T-helper 1 cell treated with Interleukin-12 subunit alpha and Interleukin-12 subunit beta and Interleukin-4 antibody, amounts not matched to agents 30 μg/mL and 1 μg/mL, for 36 hours (primary cell): ENCODE data around the gene FAM228B.
"Not testable (repeated sequence)": the region's sequence is repeated elsewhere in the genome, so short reads cannot be mapped to it uniquely, and the experiment has no call there.

Experiments used
- H3K27ac Mint-ChIP-seq: one replicate; pipeline ENCODE4 v1.8.0; 2021; ENCODE audit warnings: mild to moderate bottlenecking, mixed read lengths
- H3K27me3 Mint-ChIP-seq: one replicate; pipeline ENCODE4 v1.8.0; 2021; ENCODE audit warnings: low read depth, mixed read lengths
- H3K36me3 Mint-ChIP-seq: one replicate; pipeline ENCODE4 v1.8.0; 2021; ENCODE audit warnings: low read depth, mixed read lengths
- H3K4me1 Mint-ChIP-seq: one replicate; pipeline ENCODE4 v1.8.0; 2021; ENCODE audit warnings: low read depth, mixed read lengths
- H3K4me3 Mint-ChIP-seq: one replicate; pipeline ENCODE4 v1.8.0; 2021; ENCODE audit warnings: mild to moderate bottlenecking, moderate library complexity, mixed read lengths
- H3K9me3 Mint-ChIP-seq: one replicate; pipeline ENCODE4 v1.8.0; 2021; ENCODE audit warnings: mixed read lengths

Gene FAM228B

GRCh38 chr2:24111407-24111901, 11.8 kb upstream of the FAM228B start:
- Mint-ChIP-seq H3K9me3 (peaks cover 23% of the 10 kb centered on the region), H3K27ac (no peak overlapping the region), H3K4me3 (no peak overlapping the region), H3K4me1 (no peaks in the 10 kb centered on the region), H3K36me3 (no peaks in the 10 kb centered on the region), H3K27me3 (peaks cover 4% of the 10 kb centered on the region)

- Mint-ChIP-seq H3K27me3 (no peaks in the 10 kb centered on the region), H3K9me3 (no peaks in the 10 kb centered on the region), H3K4me3 (no peak overlapping the region), H3K36me3 (no peaks in the 10 kb centered on the region), H3K27ac (no peak overlapping the region), H3K4me1 (no peaks in the 10 kb centered on the region)
Measured at GRCh38 chr2:24115057-24115456, 8.2 kb upstream of the FAM228B start.

- no peaks in the 10 kb centered on the region for H3K36me3 Mint-ChIP-seq
- no peak overlapping the region for H3K4me3 Mint-ChIP-seq
- H3K27me3 Mint-ChIP-seq, result no peaks in the 10 kb centered on the region
- peaks cover 5% of the 10 kb centered on the region for H3K4me1 Mint-ChIP-seq
- H3K27ac Mint-ChIP-seq, result no peak overlapping the region
- H3K9me3 Mint-ChIP-seq, result no peaks in the 10 kb centered on the region
Measured at GRCh38 chr2:24117902-24118301, 5.4 kb upstream of the FAM228B start.

GRCh38 chr2:24121066-24121465, 2.2 kb upstream of the FAM228B start:
- H3K4me3 Mint-ChIP-seq, result no peak overlapping the region
- H3K27me3 Mint-ChIP-seq, result no peaks in the 10 kb centered on the region
- H3K9me3 Mint-ChIP-seq, result no peaks in the 10 kb centered on the region
- H3K36me3 Mint-ChIP-seq, result no peaks in the 10 kb centered on the region
- H3K4me1 Mint-ChIP-seq, result peaks cover 14% of the 10 kb centered on the region
- H3K27ac Mint-ChIP-seq, result no peak overlapping the region

- H3K4me1 Mint-ChIP-seq, result peaks cover 14% of the 10 kb centered on the region
- no peak overlapping the region for H3K27ac Mint-ChIP-seq
- H3K27me3 Mint-ChIP-seq, result no peaks in the 10 kb centered on the region
- H3K36me3 Mint-ChIP-seq, result no peaks in the 10 kb centered on the region
- no peaks in the 10 kb centered on the region for H3K9me3 Mint-ChIP-seq
- H3K4me3 Mint-ChIP-seq, result no peak overlapping the region
Measured at GRCh38 chr2:24121469-24121868, 1.8 kb upstream of the FAM228B start.

GRCh38 chr2:24122366-24123194, 689 bp upstream of the FAM228B start:
- H3K4me1 Mint-ChIP-seq, result peaks cover 14% of the 10 kb centered on the region
- H3K4me3 Mint-ChIP-seq, result peak overlapping the region; percentile 92
- H3K27me3 Mint-ChIP-seq, result no peaks in the 10 kb centered on the region
- H3K36me3 Mint-ChIP-seq, result no peaks in the 10 kb centered on the region
- H3K27ac Mint-ChIP-seq, result peak overlapping the region; percentile 46
- H3K9me3 Mint-ChIP-seq, result no peaks in the 10 kb centered on the region

- no peaks in the 10 kb centered on the region for H3K36me3 Mint-ChIP-seq
- H3K4me3 Mint-ChIP-seq, result peak overlapping the region; percentile 64
- H3K27me3 Mint-ChIP-seq, result no peaks in the 10 kb centered on the region
- H3K27ac Mint-ChIP-seq, result peak overlapping the region; percentile 41
- no peaks in the 10 kb centered on the region for H3K9me3 Mint-ChIP-seq
- H3K4me1 Mint-ChIP-seq, result peaks cover 14% of the 10 kb centered on the region
Measured at GRCh38 chr2:24123922-24124580, 782 bp downstream of the FAM228B start.

- no peaks in the 10 kb centered on the region for H3K36me3 Mint-ChIP-seq
- H3K27me3 Mint-ChIP-seq, result peaks cover 7% of the 10 kb centered on the region
- peaks cover 17% of the 10 kb centered on the region for H3K4me1 Mint-ChIP-seq
- H3K9me3 Mint-ChIP-seq, result no peaks in the 10 kb centered on the region
- no peak overlapping the region for H3K27ac Mint-ChIP-seq
- no peak overlapping the region for H3K4me3 Mint-ChIP-seq
Measured at GRCh38 chr2:24125956-24126355, 2.7 kb downstream of the FAM228B start.

GRCh38 chr2:24132543-24132942, 9.3 kb downstream of the FAM228B start:
- Mint-ChIP-seq H3K9me3 (peaks cover 14% of the 10 kb centered on the region), H3K27me3 (peaks cover 7% of the 10 kb centered on the region), H3K4me3 (no peak overlapping the region), H3K27ac (no peak overlapping the region), H3K36me3 (peaks cover 2% of the 10 kb centered on the region), H3K4me1 (peaks cover 3% of the 10 kb centered on the region)

- H3K36me3 Mint-ChIP-seq, result not testable (repeated sequence)
Measured at GRCh38 chr2:24140305-24140704, 17.0 kb downstream of the FAM228B start.

GRCh38 chr2:24147364-24147763, 24.1 kb downstream of the FAM228B start:
- Mint-ChIP-seq H3K27ac (no peak overlapping the region), H3K36me3 (peaks cover 3% of the 10 kb centered on the region)

More at GRCh38 chr2:24140305-24140704, 17.0 kb downstream of the FAM228B start:
- not testable (repeated sequence) for H3K4me1 Mint-ChIP-seq, H3K27me3 Mint-ChIP-seq, H3K9me3 Mint-ChIP-seq, H3K4me3 Mint-ChIP-seq, H3K27ac Mint-ChIP-seq

GRCh38 chr2:24152413-24153197, 29.3 kb downstream of the FAM228B start:
- no peak overlapping the region for H3K27ac Mint-ChIP-seq
- H3K27me3 Mint-ChIP-seq, result no peaks in the 10 kb centered on the region
- no peak overlapping the region for H3K4me3 Mint-ChIP-seq
- peaks cover 11% of the 10 kb centered on the region for H3K9me3 Mint-ChIP-seq
- no peaks in the 10 kb centered on the region for H3K4me1 Mint-ChIP-seq
- peaks cover 2% of the 10 kb centered on the region for H3K36me3 Mint-ChIP-seq

More at GRCh38 chr2:24147364-24147763, 24.1 kb downstream of the FAM228B start:
- Mint-ChIP-seq H3K4me1 (no peaks in the 10 kb centered on the region), H3K9me3 (peaks cover 17% of the 10 kb centered on the region), H3K27me3 (no peaks in the 10 kb centered on the region), H3K4me3 (no peak overlapping the region)

GRCh38 chr2:24153478-24153877, 30.2 kb downstream of the FAM228B start:
- Mint-ChIP-seq H3K27me3 (no peaks in the 10 kb centered on the region), H3K36me3 (peaks cover 2% of the 10 kb centered on the region), H3K27ac (no peak overlapping the region), H3K9me3 (peaks cover 4% of the 10 kb centered on the region), H3K4me3 (no peak overlapping the region), H3K4me1 (no peaks in the 10 kb centered on the region)

- no peaks in the 10 kb centered on the region for H3K9me3 Mint-ChIP-seq
- no peak overlapping the region for H3K4me3 Mint-ChIP-seq
- H3K4me1 Mint-ChIP-seq, result no peaks in the 10 kb centered on the region
Measured at GRCh38 chr2:24158131-24158530, 34.9 kb downstream of the FAM228B start.

More at GRCh38 chr2:24158131-24158530, 34.9 kb downstream of the FAM228B start:
- no peaks in the 10 kb centered on the region for H3K27me3 Mint-ChIP-seq
- no peaks in the 10 kb centered on the region for H3K36me3 Mint-ChIP-seq
- no peak overlapping the region for H3K27ac Mint-ChIP-seq
